A549 (cell line): ENCODE measurements around the gene KRTAP5-7. TPM values are rescaled to one million over a fixed set of nuclear protein-coding genes. Genes with fewer than 3 reads are reported as not detected.

Experiments
- ATAC-seq, 2 experiments: fragments of 200-7000 bp in 1 of 2; fragments of >200 bp in 1 of 2; cut with Nextera tagmentation in 1 of 2; cut with Tn5 transposase in 1 of 2; 3 replicates each; pipeline versions ENCODE4 v1.8.0 to v1.9.1; 2018 to 2020; ENCODE audit warnings: mild to moderate bottlenecking in 1 of 2, moderate library complexity in 1 of 2
- CTCF ChIA-PET: fragments of 300-600 bp; sonication (Branson Sonifier 250); formaldehyde crosslinking; extraction: SDS; loops from one replicate; lab custom pipeline; 2021; ENCODE audit warnings: antibody characterized with exemption, inconsistent platforms; lab: Yijun Ruan, JAX
- POLR2A ChIA-PET: fragments of 350-600 bp; formaldehyde crosslinking; extraction: SDS; loops from one replicate; lab custom pipeline; 2021; ENCODE audit warnings: antibody characterized with exemption, inconsistent platforms; lab: Yijun Ruan, JAX
- DNase-seq, 2 experiments: peaks; one replicate each; pipeline versions ENCODE4 v3.0.0 to v3.0.0-alpha.2; 2011 to 2016; ENCODE audit warnings: low read depth in 1 of 2, low spot score in 1 of 2
- FAIRE-seq: peaks from 2 replicates; lab custom pipeline; 2011; peaks lifted over from hg19 to GRCh38; lab: Jason Lieb, UNC
- H3K27ac ChIP-seq, 2 experiments: fragments of >200 bp; sonication (Bioruptor Twin); formaldehyde crosslinking; 3 replicates each; pipeline ENCODE4 v1.5.1; 2016 to 2017
- H3K4me1 ChIP-seq: fragments of >200 bp; sonication (Bioruptor Twin); formaldehyde crosslinking; 3 replicates; pipeline ENCODE4 v1.6.1; 2016
- H3K4me2 ChIP-seq: fragments of >200 bp; sonication (Bioruptor Twin); formaldehyde crosslinking; 3 replicates; pipeline ENCODE4 v1.6.1; 2016
- H3K4me3 ChIP-seq: fragments of >200 bp; sonication (Bioruptor Twin); formaldehyde crosslinking; 3 replicates; pipeline ENCODE4 v1.5.1; 2016
- H3K9me3 ChIP-seq: fragments of >200 bp; sonication (Bioruptor Twin); formaldehyde crosslinking; 3 replicates; pipeline ENCODE4 v1.6.1; 2016
- CBX8 ChIP-seq: fragments of 200-600 bp; sonication (generic); IDR thresholded peaks from 2 replicates; pipeline ENCODE4 v1.6.1; 2016
- CEBPB ChIP-seq, 2 experiments: fragments of >200 bp in 1 of 2; sonication (Bioruptor Twin) in 1 of 2; formaldehyde crosslinking in 1 of 2; IDR thresholded peaks; 2 replicates each; pipeline ENCODE4 v1.6.1; 2012 to 2016
- EHF ChIP-seq: fragments of 250-450 bp; sonication (Bioruptor Pico); IDR thresholded peaks from 2 replicates; pipeline ENCODE4 v1.5.0; 2020; ENCODE audit warnings: mild to moderate bottlenecking
- EHMT2 ChIP-seq: fragments of 200-600 bp; sonication (generic); IDR thresholded peaks from 2 replicates; pipeline ENCODE4 v1.6.1; 2016; ENCODE audit warnings: antibody characterized with exemption, low read depth, mild to moderate bottlenecking, moderate library complexity
- EP300 ChIP-seq, 2 experiments: fragments of >200 bp; sonication (Bioruptor Twin); formaldehyde crosslinking; IDR thresholded peaks; 2 replicates in 1 of 2; 3 replicates in 1 of 2; pipeline ENCODE4 v1.6.1; 2016 to 2017
- FOSL2 ChIP-seq, 2 experiments: fragments of 450-650 bp in 1 of 2; fragments of >200 bp in 1 of 2; sonication (Bioruptor Twin) in 1 of 2; formaldehyde crosslinking; IDR thresholded peaks; 2 replicates each; pipeline versions ENCODE4 v1.5.0 to v1.6.1; 2016 to 2020; ENCODE audit warnings: mild to moderate bottlenecking in 1 of 2, moderate library complexity in 1 of 2
- FOXS1 ChIP-seq: fragments of 250-450 bp; sonication (Bioruptor Pico); IDR thresholded peaks from 2 replicates; pipeline ENCODE4 v1.5.0; 2020; ENCODE audit warnings: mild to moderate bottlenecking, moderate library complexity
- GATA3 ChIP-seq: IDR thresholded peaks from 2 replicates; pipeline ENCODE4 v1.6.1; 2012; ENCODE audit warnings: borderline replicate concordance
- HOXB5 ChIP-seq: fragments of 250-450 bp; sonication (Bioruptor Pico); IDR thresholded peaks from 2 replicates; pipeline ENCODE4 v1.5.0; 2020; ENCODE audit warnings: mild to moderate bottlenecking, moderate library complexity
- KDM5A ChIP-seq: fragments of 200-600 bp; sonication (generic); IDR thresholded peaks from 2 replicates; pipeline ENCODE4 v1.6.1; 2016; ENCODE audit warnings: antibody characterized with exemption, mild to moderate bottlenecking
- MAFK ChIP-seq: fragments of 450-650 bp; IDR thresholded peaks from 2 replicates; pipeline ENCODE4 v1.6.1; 2014; ENCODE audit not compliant: partially characterized antibody
- MYC ChIP-seq: IDR thresholded peaks from 2 replicates; pipeline ENCODE4 v1.6.1; 2012; ENCODE audit warnings: mild to moderate bottlenecking, inconsistent platforms, low read length, improper control_type of control experiment, borderline replicate concordance
- NFE2L2 ChIP-seq: fragments of 150-350 bp; conservative IDR thresholded peaks from 2 replicates; pipeline ENCODE4 v1.6.1; 2014; ENCODE audit warnings: low read length
- NPAS2 ChIP-seq: fragments of 250-450 bp; sonication (Bioruptor Pico); IDR thresholded peaks from 2 replicates; pipeline ENCODE4 v1.8.0; 2022; ENCODE audit warnings: mild to moderate bottlenecking, moderate library complexity, borderline replicate concordance
- NR3C1 ChIP-seq: fragments of >200 bp; sonication (Bioruptor Twin); formaldehyde crosslinking; IDR thresholded peaks from 3 replicates; pipeline ENCODE4 v1.6.1; 2017
- PHF8 ChIP-seq: fragments of 200-600 bp; sonication (generic); IDR thresholded peaks from 2 replicates; pipeline ENCODE4 v1.6.1; 2016; ENCODE audit warnings: low read depth, mild to moderate bottlenecking, antibody characterized with exemption, moderate library complexity, borderline replicate concordance
- RAD21 ChIP-seq, 2 experiments: fragments of >200 bp in 1 of 2; sonication (Bioruptor Twin) in 1 of 2; formaldehyde crosslinking in 1 of 2; IDR thresholded peaks in 1 of 2; conservative IDR thresholded peaks in 1 of 2; 2 replicates in 1 of 2; 3 replicates in 1 of 2; pipeline ENCODE4 v1.6.1; 2012 to 2018; ENCODE audit warnings: inconsistent platforms in 1 of 2
- SMC3 ChIP-seq: fragments of >200 bp; sonication (Bioruptor Twin); formaldehyde crosslinking; IDR thresholded peaks from 3 replicates; pipeline ENCODE4 v1.6.1; 2018; ENCODE audit warnings: inconsistent platforms
- SREBF2 ChIP-seq: fragments of 450-650 bp; IDR thresholded peaks from 2 replicates; pipeline ENCODE4 v1.6.1; 2014; ENCODE audit warnings: mild to moderate bottlenecking, moderate library complexity
- ZFP36 ChIP-seq: fragments of 450-650 bp; IDR thresholded peaks from 2 replicates; pipeline ENCODE4 v1.6.1; 2014; ENCODE audit warnings: borderline replicate concordance; ENCODE audit not compliant: partially characterized antibody
- ZNF302 ChIP-seq: fragments of 250-450 bp; sonication (Bioruptor Pico); IDR thresholded peaks from 2 replicates; pipeline ENCODE4 v1.9.0; 2021; ENCODE audit warnings: inconsistent platforms, mild to moderate bottlenecking, moderate library complexity
- ZSCAN20 ChIP-seq: fragments of 250-450 bp; sonication (Bioruptor Pico); IDR thresholded peaks from 2 replicates; pipeline ENCODE4 v1.8.0; 2022; ENCODE audit warnings: mild to moderate bottlenecking, moderate library complexity
- WGBS: methylation state at CpG from one replicate; pipeline ENCODE4 v1.1.6; 2017; ENCODE audit errors: missing lambda C conversion rate; 5-methylcytosine and 5-hydroxymethylcytosine counted together
- polyA plus RNA-seq, 4 experiments: library from polyadenylated mRNA; depleted of rRNA in 3 of 4; stranded (reverse); fragments of >200 nt; fragmentation: RNase III in 1 of 4; extraction: RNeasy Plus Mini Kit Qiagen cat#74134 plus additional on column Dnase treatment in 1 of 4; gene quantifications; 2 replicates in 3 of 4; 3 replicates in 1 of 4; pipeline ENCODE4 v1.2.3, GENCODE V29; 2011 to 2017
- TF ChIP-seq, protein P1 (sequence below): IDR thresholded peaks from 2 replicates; pipeline ENCODE4 v1.6.1; 2012
- TF ChIP-seq, protein P2 (sequence below): fragments of >200 bp; sonication (Bioruptor Twin); formaldehyde crosslinking; IDR thresholded peaks from 2 replicates; pipeline ENCODE4 v1.6.1; 2016
- TF ChIP-seq, protein P3 (sequence below): fragments of 250-450 bp; sonication (Bioruptor Pico); IDR thresholded peaks from 2 replicates; pipeline ENCODE4 v1.5.0; 2020; ENCODE audit warnings: low read depth, mild to moderate bottlenecking, moderate library complexity
- TF ChIP-seq, protein P4 (sequence below): IDR thresholded peaks from 2 replicates; pipeline ENCODE4 v1.6.1; 2012
- TF ChIP-seq, protein P5 (sequence below): fragments of 250-450 bp; sonication (Bioruptor Pico); IDR thresholded peaks from 2 replicates; pipeline ENCODE4 v1.5.0; 2021; ENCODE audit warnings: mild to moderate bottlenecking, moderate library complexity, borderline replicate concordance

The KRTAP5-7 gene
- polyA plus RNA-seq, 2 of the 4 experiments (the other 2 are of a cell fraction), result not detected

DNA sequence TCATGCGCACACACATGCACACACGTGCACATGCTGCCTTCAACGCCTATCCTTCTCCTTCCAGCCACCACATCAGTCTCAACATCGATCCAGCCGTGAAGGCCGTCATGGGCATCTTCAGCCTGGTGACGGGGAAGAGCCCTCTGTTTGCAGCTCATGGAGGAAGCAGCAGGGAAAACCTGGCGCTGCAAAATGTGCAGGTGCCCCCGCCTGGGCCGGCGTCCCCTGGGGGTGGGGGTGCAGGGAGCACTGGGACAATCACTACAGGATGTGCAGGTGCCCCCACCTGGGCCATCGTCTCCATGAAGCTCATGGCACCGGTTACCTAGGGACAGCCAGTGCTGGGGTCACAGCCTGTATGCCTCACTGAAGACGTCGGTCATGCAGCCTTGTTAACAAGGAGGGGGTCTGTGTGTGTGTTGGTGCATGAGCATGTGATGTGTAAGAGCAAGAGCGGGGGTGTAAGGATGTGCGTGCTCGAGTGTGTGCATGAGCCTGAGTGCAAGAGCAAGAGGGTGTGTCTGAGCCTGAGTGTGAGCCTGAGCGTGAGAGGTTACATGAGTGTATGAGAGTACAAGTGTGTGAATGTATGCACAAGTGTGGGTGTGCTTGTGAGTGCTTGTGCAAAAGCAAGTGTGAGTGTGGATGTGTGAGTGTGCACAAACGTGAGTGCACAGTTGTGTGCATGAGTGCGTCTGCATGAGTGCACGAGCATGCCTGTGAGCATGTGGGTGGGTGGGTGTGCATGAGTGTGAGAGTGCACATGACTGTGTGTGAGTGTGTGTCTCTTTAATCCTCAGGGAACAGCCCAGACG lies 42.6 kb upstream of the KRTAP5-7 start:
- H3K4me3 ChIP-seq, result no peak overlapping the region
- no peak for ATAC-seq
- no peak for TF ChIP-seq KDM5A
- TF ChIP-seq FOXS1 (CRISPR knock-in tag), result no peak
- no peak for TF ChIP-seq EHF (CRISPR knock-in tag)
- TF ChIP-seq CEBPB (IDR thresholded peaks at IDR 0.05), result no peak
- TF ChIP-seq RAD21 (conservative IDR thresholded peaks at IDR 0.05 in 1 of 2, IDR thresholded peaks at IDR 0.05 in 1 of 2), result no peak
- no peak for TF ChIP-seq ZNF302 (CRISPR knock-in tag)
- H3K27ac ChIP-seq, result no peak overlapping the region
- ChIA-PET CTCF (interaction anchor here (0.9 kb wide), 1 partner anchor 9 kb away, joined by 3 read pairs; no protein-coding TSS in a partner anchor), POLR2A (no interaction called here)
- 92% methylated on average over 20 of the region's 23 CpGs for WGBS
- no peak for FAIRE-seq
- DNase-seq, result no peak
- no peaks in the 10 kb centered on the region for H3K9me3 ChIP-seq
- H3K4me2 ChIP-seq, result no peak overlapping the region
- H3K4me1 ChIP-seq, result peaks cover 13% of the 10 kb centered on the region; the same call in 2 of the 3 replicates

DNA sequence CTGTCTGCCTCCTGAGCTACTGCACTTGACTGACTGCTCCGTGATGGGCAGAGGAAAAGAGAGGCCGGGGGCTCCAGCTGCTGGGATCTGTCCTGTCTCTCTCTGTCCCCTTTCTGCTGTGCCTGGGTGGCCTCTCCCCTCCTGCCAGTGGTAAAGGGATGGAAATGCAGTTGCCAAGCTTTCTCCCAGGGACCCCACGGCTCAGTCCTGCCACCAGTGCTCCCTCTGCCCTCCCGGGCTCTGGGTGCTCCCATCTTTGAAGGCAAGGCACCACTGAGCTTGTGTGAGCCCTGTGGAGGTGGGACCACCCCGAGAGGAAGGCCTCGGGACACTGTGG lies 42.0 kb upstream of the KRTAP5-7 start:
- TF ChIP-seq, protein P1, sequence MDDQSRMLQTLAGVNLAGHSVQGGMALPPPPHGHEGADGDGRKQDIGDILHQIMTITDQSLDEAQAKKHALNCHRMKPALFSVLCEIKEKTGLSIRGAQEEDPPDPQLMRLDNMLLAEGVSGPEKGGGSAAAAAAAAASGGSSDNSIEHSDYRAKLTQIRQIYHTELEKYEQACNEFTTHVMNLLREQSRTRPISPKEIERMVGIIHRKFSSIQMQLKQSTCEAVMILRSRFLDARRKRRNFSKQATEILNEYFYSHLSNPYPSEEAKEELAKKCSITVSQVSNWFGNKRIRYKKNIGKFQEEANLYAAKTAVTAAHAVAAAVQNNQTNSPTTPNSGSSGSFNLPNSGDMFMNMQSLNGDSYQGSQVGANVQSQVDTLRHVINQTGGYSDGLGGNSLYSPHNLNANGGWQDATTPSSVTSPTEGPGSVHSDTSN, result no peak
- TF ChIP-seq CBX8 (no peak), EHMT2 (no peak), PHF8 (no peak)
- TF ChIP-seq, protein P2, sequence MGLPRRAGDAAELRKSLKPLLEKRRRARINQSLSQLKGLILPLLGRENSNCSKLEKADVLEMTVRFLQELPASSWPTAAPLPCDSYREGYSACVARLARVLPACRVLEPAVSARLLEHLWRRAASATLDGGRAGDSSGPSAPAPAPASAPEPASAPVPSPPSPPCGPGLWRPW, result no peak
- TF ChIP-seq, all 56 proteins: peak for 0
- DNase-seq (no peak), ATAC-seq (no peak; a peak in 1 of 6 replicates), FAIRE-seq (no peak)
- Histone ChIP-seq H3K27ac (no peak overlapping the region), H3K4me3 (no peak overlapping the region), H3K9me3 (no peaks in the 10 kb centered on the region), H3K4me1 (peaks cover 13% of the 10 kb centered on the region; the same call in 2 of the 3 replicates), H3K4me2 (no peak overlapping the region)
- WGBS, result 86% methylated on average over 5 of the region's 6 CpGs
- POLR2A ChIA-PET, result no interaction called here
- CTCF ChIA-PET, result interaction anchor here (0.7 kb wide), 1 partner anchor 17 kb away, joined by 3 read pairs; no protein-coding TSS in a partner anchor

DNA sequence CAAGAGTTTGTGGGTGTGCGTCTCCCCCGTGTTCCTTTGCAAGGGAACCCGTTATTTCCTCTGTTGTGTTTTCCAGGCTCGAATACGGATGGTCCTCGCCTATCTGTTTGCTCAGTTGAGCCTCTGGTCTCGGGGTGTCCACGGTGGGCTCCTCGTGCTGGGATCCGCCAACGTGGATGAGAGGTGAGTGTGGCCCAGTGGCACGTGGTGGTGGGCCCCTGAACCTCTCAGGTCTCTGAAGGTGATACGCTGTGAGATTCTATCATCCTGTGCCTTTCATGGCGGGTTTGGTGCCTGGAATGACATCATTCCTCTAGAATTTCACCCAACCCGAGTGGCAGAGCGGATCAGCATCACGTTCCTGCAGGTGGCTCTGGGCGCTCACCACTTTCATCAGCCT lies 41.6 kb upstream of the KRTAP5-7 start:
- DNase-seq (no peak), ATAC-seq (no peak), FAIRE-seq (no peak)
- POLR2A ChIA-PET, result no interaction called here
- no peak overlapping the region for H3K27ac ChIP-seq
- H3K4me3 ChIP-seq, result no peak overlapping the region
- CTCF ChIA-PET, result interaction anchor here (0.7 kb wide), 1 partner anchor 16 kb away, joined by 3 read pairs; no protein-coding TSS in a partner anchor
- peaks cover 13% of the 10 kb centered on the region; the same call in 2 of the 3 replicates for H3K4me1 ChIP-seq
- no peaks in the 10 kb centered on the region for H3K9me3 ChIP-seq
- no peak for TF ChIP-seq ZFP36
- no peak for TF ChIP-seq GATA3
- TF ChIP-seq EHMT2, result no peak
- TF ChIP-seq, protein P3, sequence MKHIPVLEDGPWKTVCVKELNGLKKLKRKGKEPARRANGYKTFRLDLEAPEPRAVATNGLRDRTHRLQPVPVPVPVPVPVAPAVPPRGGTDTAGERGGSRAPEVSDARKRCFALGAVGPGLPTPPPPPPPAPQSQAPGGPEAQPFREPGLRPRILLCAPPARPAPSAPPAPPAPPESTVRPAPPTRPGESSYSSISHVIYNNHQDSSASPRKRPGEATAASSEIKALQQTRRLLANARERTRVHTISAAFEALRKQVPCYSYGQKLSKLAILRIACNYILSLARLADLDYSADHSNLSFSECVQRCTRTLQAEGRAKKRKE (CRISPR knock-in tag), result no peak
- TF ChIP-seq RAD21 (conservative IDR thresholded peaks at IDR 0.05 in 1 of 2, IDR thresholded peaks at IDR 0.05 in 1 of 2), result no peak
- no peak for TF ChIP-seq ZSCAN20 (CRISPR knock-in tag)
- 93% methylated on average over 18 of the region's 18 CpGs for whole genome bisulfite sequencing
- no peak overlapping the region for H3K4me2 ChIP-seq

DNA sequence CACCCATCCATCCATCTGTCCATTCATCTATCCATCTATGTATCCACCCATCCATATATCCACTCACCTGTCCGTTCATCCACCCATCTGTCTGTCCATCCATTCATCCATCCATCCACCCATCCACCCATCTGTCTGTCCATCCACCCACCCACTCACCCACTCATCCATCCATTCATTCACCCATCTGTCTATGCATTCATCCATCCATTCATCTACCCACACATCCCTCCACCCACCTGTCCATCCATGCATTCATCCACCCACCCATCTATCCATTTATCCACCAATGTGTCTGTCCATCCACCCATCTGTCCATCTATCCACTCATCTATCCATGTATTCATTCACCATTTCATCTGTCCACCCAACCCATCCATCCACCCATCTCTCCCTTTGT lies 40.7 kb upstream of the KRTAP5-7 start:
- POLR2A ChIA-PET, result no interaction called here
- TF ChIP-seq, protein P4, sequence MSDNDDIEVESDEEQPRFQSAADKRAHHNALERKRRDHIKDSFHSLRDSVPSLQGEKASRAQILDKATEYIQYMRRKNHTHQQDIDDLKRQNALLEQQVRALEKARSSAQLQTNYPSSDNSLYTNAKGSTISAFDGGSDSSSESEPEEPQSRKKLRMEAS, result no peak
- TF ChIP-seq, protein P5, sequence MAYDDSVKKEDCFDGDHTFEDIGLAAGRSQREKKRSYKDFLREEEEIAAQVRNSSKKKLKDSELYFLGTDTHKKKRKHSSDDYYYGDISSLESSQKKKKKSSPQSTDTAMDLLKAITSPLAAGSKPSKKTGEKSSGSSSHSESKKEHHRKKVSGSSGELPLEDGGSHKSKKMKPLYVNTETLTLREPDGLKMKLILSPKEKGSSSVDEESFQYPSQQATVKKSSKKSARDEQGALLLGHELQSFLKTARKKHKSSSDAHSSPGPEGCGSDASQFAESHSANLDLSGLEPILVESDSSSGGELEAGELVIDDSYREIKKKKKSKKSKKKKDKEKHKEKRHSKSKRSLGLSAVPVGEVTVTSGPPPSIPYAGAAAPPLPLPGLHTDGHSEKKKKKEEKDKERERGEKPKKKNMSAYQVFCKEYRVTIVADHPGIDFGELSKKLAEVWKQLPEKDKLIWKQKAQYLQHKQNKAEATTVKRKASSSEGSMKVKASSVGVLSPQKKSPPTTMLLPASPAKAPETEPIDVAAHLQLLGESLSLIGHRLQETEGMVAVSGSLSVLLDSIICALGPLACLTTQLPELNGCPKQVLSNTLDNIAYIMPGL (CRISPR knock-in tag), result no peak
- no peak for TF ChIP-seq FOSL2 (IDR thresholded peaks at IDR 0.05)
- TF ChIP-seq FOSL2 (CRISPR knock-in tag; IDR thresholded peaks at IDR 0.05), result no peak
- no peak for TF ChIP-seq SREBF2
- TF ChIP-seq NFE2L2, result no peak
- TF ChIP-seq SMC3, result no peak
- no peak for TF ChIP-seq MYC
- no peak for TF ChIP-seq NPAS2 (CRISPR knock-in tag)
- TF ChIP-seq NR3C1, result no peak
- no peak for TF ChIP-seq HOXB5 (CRISPR knock-in tag)
- no peak for TF ChIP-seq MAFK
- TF ChIP-seq EP300 (IDR thresholded peaks at IDR 0.05), result no peak

More for the DNA sequence above, 40.7 kb upstream of the KRTAP5-7 start:
- no peak overlapping the region for H3K4me3 ChIP-seq
- H3K4me2 ChIP-seq, result no peak overlapping the region
- FAIRE-seq (no peak), ATAC-seq (no peak), DNase-seq (no peak)
- H3K27ac ChIP-seq, result no peak overlapping the region
- H3K9me3 ChIP-seq, result no peaks in the 10 kb centered on the region
- CTCF ChIA-PET, result no interaction called here
- peaks cover 13% of the 10 kb centered on the region; the same call in 2 of the 3 replicates for H3K4me1 ChIP-seq
- WGBS, result 95% methylated on average over 1 of the region's 1 CpG
